Choroid plexus epithelial cell (primary cell): ENCODE data around the gene BRD3.

Experiments used
- DNase-seq: peaks from one replicate; pipeline ENCODE4 v3.0.0-alpha.2; 2010; ENCODE audit warnings: low read depth
- H3K4me3 ChIP-seq: 2 replicates; pipeline ENCODE4 v1.5.1; 2011; ENCODE audit warnings: low read depth, mild to moderate bottlenecking, control low read depth, low read length, moderate library complexity
- CTCF ChIP-seq: conservative IDR thresholded peaks from 2 replicates; pipeline ENCODE4 v1.5.1; 2011; ENCODE audit warnings: low read depth, mild to moderate bottlenecking, control low read depth, inconsistent platforms, low read length, moderate library complexity

BRD3 gene

DNA sequence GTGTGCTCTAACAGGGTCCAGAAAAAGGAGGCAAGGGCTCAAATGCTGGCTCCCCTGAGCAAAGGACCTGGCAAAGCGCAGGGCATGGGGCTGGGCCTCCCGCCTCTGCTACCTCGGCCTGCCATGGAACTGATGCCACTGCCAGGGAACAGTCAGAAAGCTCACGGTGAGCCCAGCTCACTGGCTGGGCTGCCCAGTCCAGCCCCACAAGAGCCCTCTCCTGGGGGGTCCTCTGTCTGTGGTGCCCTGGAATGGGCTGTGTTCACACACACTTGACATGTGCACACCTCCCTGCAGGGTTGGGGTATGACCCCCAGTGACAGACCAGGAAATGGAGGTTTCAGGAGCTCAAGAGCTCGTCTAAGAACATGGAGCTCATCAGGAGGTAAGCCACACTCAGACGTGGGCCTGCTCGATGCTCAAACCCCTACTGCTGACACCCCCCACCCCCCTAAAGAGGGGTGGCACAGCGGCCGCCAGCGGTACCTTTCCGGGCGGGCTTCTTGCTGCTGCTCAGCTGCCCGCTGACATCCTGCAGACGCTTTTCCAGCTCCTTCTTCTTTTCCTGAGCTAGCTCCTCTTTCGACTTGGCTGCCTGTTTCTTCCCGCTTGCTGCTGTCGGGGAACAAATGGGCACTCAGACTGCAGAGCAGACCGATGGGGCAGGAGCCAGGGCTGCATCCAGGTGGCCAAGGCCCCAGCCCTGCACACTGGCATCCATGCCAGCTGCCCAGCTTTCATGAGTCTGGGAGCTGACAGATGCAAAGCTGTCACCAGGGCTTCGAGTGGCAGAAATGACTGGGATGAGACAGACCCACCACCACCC lies 33.4 kb downstream of the BRD3 start:
- TF ChIP-seq CTCF = no peak
- DNase-seq = no peak
- H3K4me3 ChIP-seq = no peak overlapping the region

GRCh38 chr9:134033516-134034214 lies 34.2 kb downstream of the BRD3 start:
- no peak overlapping the region for H3K4me3 ChIP-seq
- no peak for TF ChIP-seq CTCF
- no peak for DNase-seq

DNA sequence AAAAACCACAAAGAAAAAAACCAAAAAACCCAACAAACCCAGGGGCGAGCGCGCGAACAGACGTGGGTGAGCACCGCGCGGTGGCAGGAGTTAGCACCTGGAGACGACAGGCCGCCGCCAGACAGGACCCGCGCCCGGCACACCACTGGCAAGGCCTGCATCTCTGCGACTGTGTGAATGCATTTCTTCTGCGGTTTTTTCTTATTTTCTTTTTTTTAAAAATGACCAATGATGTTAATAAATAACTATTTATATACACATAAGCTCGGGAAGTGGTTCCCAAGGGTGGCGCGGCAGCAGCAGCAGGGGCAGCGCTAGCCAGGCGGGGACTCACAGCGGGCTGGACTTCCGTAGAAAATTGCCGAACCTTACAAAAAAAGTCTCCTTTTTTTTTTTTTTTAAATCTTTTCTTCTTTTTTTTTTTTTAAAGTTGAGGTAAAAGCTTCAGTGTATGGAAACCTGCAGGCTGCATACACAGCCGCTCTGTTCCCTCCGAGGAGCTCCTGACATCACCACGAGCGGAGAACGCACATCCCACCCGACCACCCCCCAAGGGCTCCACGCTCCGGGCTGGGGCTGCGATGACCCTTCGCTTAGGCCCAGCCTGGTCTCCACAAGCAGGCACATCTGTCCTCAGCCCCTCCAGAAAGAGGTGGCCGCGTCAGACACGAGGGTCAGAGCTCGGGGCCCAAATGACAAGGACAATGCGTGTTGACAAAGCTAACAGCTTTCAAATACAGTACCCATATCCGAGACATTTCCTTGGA lies 35.2 kb downstream of the BRD3 start:
- DNase-seq = no peak
- H3K4me3 ChIP-seq = no peak overlapping the region
- no peak for TF ChIP-seq CTCF

DNA sequence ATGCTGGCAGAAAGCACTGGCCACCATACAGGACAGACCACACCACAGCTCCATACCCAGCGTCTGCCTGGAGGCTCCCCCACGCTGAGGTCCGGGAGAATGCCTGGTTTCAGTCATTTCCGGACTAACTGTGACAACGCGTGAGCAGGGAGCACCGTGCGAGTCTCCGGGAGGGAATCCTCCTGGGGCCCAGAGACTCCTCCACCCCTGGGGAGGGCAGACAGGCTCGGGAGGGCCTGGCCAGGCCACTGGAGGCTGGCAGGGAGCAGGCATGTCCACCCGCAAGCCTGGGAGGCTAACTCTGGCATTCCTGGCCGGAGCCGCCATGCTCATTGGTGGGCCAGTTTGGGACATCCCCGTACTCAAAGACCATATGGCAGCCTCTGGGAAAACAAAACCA lies 36.0 kb downstream of the BRD3 start:
- no peak overlapping the region for H3K4me3 ChIP-seq
- DNase-seq = no peak
- no peak for TF ChIP-seq CTCF

DNA sequence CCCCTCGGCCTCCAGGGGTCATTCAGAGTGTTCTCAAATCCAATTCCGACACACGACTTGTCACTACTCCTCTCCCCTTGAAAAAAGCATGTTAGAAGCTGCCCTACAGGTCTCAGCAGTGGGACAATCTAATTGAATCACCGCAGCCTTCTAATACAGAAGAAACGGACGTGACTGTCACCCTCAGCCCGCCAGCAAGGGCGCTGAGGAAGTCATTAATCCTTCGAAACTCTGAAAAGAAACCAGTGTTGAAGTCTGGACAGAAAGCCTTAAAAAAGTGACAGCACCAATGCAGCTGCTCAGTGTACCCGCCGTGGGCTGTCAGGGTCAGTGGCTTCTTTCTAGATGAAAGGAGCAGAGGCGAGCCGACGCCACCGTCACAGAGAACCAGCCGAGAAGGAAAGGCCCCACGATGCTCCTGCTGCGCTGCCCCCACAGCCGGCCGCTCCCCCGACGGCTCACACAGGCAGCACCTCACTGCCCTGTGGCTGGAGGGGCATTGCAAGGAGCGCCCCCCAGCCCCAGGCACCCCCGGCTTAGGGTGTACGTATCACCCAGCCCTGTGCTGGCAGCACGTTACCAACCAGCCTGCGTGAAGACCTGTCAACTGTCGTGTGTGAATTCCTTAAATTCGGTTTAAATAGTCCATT lies 36.9 kb downstream of the BRD3 start:
- no peak for DNase-seq
- no peak overlapping the region for H3K4me3 ChIP-seq
- TF ChIP-seq CTCF = no peak

GRCh38 chr9:134029248-134030226 lies 38.3 kb downstream of the BRD3 start:
- no peak overlapping the region for H3K4me3 ChIP-seq
- no peak for DNase-seq
- TF ChIP-seq CTCF = no peak
